HepG2 (cell line): Measurements from ENCODE around the gene EPB41L4A. TPM values are rescaled to one million over a fixed set of nuclear protein-coding genes. Genes with fewer than 3 reads are reported as not detected.

Experiments
- ADNP ChIP-seq: sonication (generic); formaldehyde crosslinking; IDR thresholded peaks from 2 replicates; pipeline ENCODE4 v1.4.0; 2020; ENCODE audit warnings: missing genetic modification reagents
- ATF7 ChIP-seq, 2 experiments: fragments of 450-650 bp in 1 of 2; sonication (generic) in 1 of 2; formaldehyde crosslinking in 1 of 2; IDR thresholded peaks; 2 replicates each; pipeline versions ENCODE4 v1.4.0 to v1.6.1; 2016 to 2020; ENCODE audit warnings: antibody characterized with exemption in 1 of 2, mild to moderate bottlenecking in 1 of 2, missing genetic modification reagents in 1 of 2
- CCAR2 ChIP-seq: fragments of 200-400 bp; formaldehyde crosslinking; optimal IDR thresholded peaks from 2 replicates; pipeline ENCODE3; 2018; ENCODE audit warnings: low read depth, mild to moderate bottlenecking, low read length, moderate library complexity
- EP300 ChIP-seq, 3 experiments: sonication (generic) in 1 of 3; formaldehyde crosslinking in 1 of 3; IDR thresholded peaks; 2 replicates each; pipeline versions ENCODE4 v1.5.1 to v1.6.1; 2011 to 2020; ENCODE audit warnings: low read depth in 2 of 3, low read length in 2 of 3, borderline replicate concordance in 1 of 3, improper control_type of control experiment in 1 of 3, mild to moderate bottlenecking in 1 of 3, missing genetic modification reagents in 1 of 3, moderate library complexity in 1 of 3
- FOXC1 ChIP-seq: sonication (generic); formaldehyde crosslinking; IDR thresholded peaks from 2 replicates; pipeline ENCODE4 v1.8.0; 2022; ENCODE audit warnings: mild to moderate bottlenecking, missing genetic modification reagents, borderline replicate concordance
- ISX ChIP-seq: sonication (generic); formaldehyde crosslinking; conservative IDR thresholded peaks from 2 replicates; pipeline ENCODE4 v1.5.0; 2020; ENCODE audit warnings: missing genetic modification reagents
- MED13 ChIP-seq: sonication (generic); formaldehyde crosslinking; IDR thresholded peaks from 2 replicates; pipeline ENCODE4 v1.5.0; 2020; ENCODE audit warnings: missing genetic modification reagents
- NR3C1 ChIP-seq: sonication (generic); formaldehyde crosslinking; IDR thresholded peaks from 2 replicates; pipeline ENCODE4 v1.4.0; 2020; ENCODE audit warnings: missing genetic modification reagents
- RBFOX2 ChIP-seq: fragments of 200-400 bp; formaldehyde crosslinking; IDR thresholded peaks from 2 replicates; pipeline ENCODE4 v1.6.1; 2017; ENCODE audit warnings: low read depth, mild to moderate bottlenecking, low read length
- TAF15 ChIP-seq: fragments of 200-400 bp; formaldehyde crosslinking; IDR thresholded peaks from one replicate; pipeline ENCODE4 v1.6.1; 2018; ENCODE audit warnings: mild to moderate bottlenecking, low read depth, low read length; ENCODE audit not compliant: poor library complexity, severe bottlenecking
- TEAD3 ChIP-seq: optimal IDR thresholded peaks from 2 replicates; pipeline ENCODE3; 2016; ENCODE audit warnings: borderline replicate concordance
- THYN1 ChIP-seq: sonication (generic); formaldehyde crosslinking; IDR thresholded peaks from 2 replicates; pipeline ENCODE4 v1.8.1; 2023; ENCODE audit warnings: low read depth, mild to moderate bottlenecking, moderate library complexity, missing genetic modification reagents, borderline replicate concordance
- ZFX ChIP-seq: sonication (generic); formaldehyde crosslinking; IDR thresholded peaks from 2 replicates; pipeline ENCODE4 v1.4.0; 2020; ENCODE audit warnings: mild to moderate bottlenecking, low read depth, missing genetic modification reagents, moderate library complexity
- ZNF34 ChIP-seq: sonication (generic); formaldehyde crosslinking; IDR thresholded peaks from 2 replicates; pipeline ENCODE4 v1.4.0; 2020; ENCODE audit warnings: mild to moderate bottlenecking, missing genetic modification reagents, borderline replicate concordance
- ZNF484 ChIP-seq: sonication (generic); formaldehyde crosslinking; IDR thresholded peaks from 2 replicates; pipeline ENCODE4 v1.5.1; 2020; ENCODE audit warnings: mild to moderate bottlenecking, low read depth, missing genetic modification reagents, borderline replicate concordance
- ZSCAN25 ChIP-seq: sonication (generic); formaldehyde crosslinking; IDR thresholded peaks from 2 replicates; pipeline ENCODE4 v1.8.0; 2022; ENCODE audit warnings: mild to moderate bottlenecking, missing genetic modification reagents
- polyA plus RNA-seq, 8 experiments: library from polyadenylated mRNA; depleted of rRNA in 3 of 8; stranded (reverse) in 7 of 8; unstranded in 1 of 8; fragments of >200 nt; fragmentation: Illumina TruSeq in 4 of 8; extraction: Trizol in 4 of 8; gene quantifications; 2 replicates each; pipeline versions ENCODE4 v1.2.1 to v1.2.3, GENCODE V29; 2011 to 2016; ENCODE audit warnings: low read depth in 4 of 8, missing spikeins in 1 of 8, mixed read lengths in 1 of 8; ENCODE audit not compliant: insufficient read depth in 1 of 8
- total RNA-seq, 5 experiments: library from RNA; depleted of rRNA; stranded (reverse); fragments of >200 nt; fragmentation: Illumina TruSeq; extraction: Trizol; gene quantifications; 2 replicates each; pipeline ENCODE4 v1.2.3, GENCODE V29; 2016; ENCODE audit warnings: low read depth in 1 of 5
- TF ChIP-seq, protein P1 (sequence below), 2 experiments: sonication (generic) in 1 of 2; formaldehyde crosslinking in 1 of 2; IDR thresholded peaks; 2 replicates each; pipeline versions ENCODE4 v1.5.1 to v1.6.1; 2011 to 2020; ENCODE audit warnings: borderline replicate concordance in 1 of 2, low read depth in 1 of 2, low read length in 1 of 2, mild to moderate bottlenecking in 1 of 2, missing genetic modification reagents in 1 of 2, moderate library complexity in 1 of 2
- TF ChIP-seq, protein P2 (sequence below), 2 experiments: sonication (generic) in 1 of 2; formaldehyde crosslinking in 1 of 2; IDR thresholded peaks; 2 replicates each; pipeline versions ENCODE4 v1.4.0 to v1.6.1; 2018 to 2020; ENCODE audit warnings: missing genetic modification reagents in 2 of 2, borderline replicate concordance in 1 of 2, low read depth in 1 of 2, mild to moderate bottlenecking in 1 of 2, missing biosample characterization in 1 of 2
- TF ChIP-seq, protein P3 (sequence below): sonication (generic); formaldehyde crosslinking; IDR thresholded peaks from 2 replicates; pipeline ENCODE4 v1.5.0; 2020; ENCODE audit warnings: mild to moderate bottlenecking, missing genetic modification reagents
- TF ChIP-seq, protein P4 (sequence below): sonication (generic); formaldehyde crosslinking; IDR thresholded peaks from 2 replicates; pipeline ENCODE4 v1.9.0; 2021; ENCODE audit warnings: missing genetic modification reagents, mild to moderate bottlenecking, borderline replicate concordance

Gene EPB41L4A
- total and polyA plus RNA-seq, 2 of the 13 experiments (the other 11 are each of a cell fraction or from before 2014, with no cell fraction given), result 0.07 TPM; not detected in 1

DNA sequence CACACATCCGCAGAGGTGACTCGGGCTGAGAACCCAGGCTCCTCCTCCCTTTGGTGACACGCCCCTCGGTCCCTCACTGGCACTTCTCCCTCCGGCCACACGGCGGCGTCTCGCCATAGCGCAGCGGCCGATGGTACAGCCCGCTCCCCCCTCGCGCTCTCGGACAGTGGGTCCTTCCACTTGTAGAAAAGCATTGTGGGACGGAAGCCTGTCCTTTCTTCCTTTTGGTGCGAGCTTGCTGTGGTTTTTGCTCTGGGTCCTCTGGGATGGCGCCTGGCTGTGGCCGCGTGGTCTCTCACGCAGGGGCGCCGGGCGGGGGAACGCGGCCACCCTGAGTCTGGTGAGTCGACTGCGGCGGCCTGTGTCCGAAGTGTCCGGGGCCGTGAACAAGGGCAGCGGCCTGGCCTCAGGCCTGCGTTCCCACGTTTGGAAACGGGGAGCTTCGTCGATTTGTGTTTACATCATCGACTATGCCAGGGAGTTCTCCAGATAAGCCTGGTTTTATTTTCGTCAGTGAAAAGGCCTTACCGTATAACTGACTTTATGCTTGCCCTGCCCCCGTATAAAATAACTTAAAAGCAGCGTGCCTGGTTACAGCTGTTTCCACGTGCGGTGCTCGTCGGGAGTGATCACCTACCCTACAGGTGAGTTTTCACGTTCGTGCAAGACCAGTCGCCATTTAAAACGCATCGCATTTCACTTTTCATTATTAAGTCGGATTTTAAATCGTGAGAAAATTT, 258.3 kb downstream of the EPB41L4A start (continued):
- TF ChIP-seq, protein P1, sequence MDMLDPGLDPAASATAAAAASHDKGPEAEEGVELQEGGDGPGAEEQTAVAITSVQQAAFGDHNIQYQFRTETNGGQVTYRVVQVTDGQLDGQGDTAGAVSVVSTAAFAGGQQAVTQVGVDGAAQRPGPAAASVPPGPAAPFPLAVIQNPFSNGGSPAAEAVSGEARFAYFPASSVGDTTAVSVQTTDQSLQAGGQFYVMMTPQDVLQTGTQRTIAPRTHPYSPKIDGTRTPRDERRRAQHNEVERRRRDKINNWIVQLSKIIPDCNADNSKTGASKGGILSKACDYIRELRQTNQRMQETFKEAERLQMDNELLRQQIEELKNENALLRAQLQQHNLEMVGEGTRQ (IDR thresholded peaks at IDR 0.05; ENCODE audit: low read depth, low read length), result no peak
- TF ChIP-seq, protein P1 (CRISPR knock-in tag; IDR thresholded peaks at IDR 0.05; ENCODE audit: borderline replicate concordance), result peak; percentile 31; the same call in 1 of the 2 replicates
- TF ChIP-seq, protein P2, sequence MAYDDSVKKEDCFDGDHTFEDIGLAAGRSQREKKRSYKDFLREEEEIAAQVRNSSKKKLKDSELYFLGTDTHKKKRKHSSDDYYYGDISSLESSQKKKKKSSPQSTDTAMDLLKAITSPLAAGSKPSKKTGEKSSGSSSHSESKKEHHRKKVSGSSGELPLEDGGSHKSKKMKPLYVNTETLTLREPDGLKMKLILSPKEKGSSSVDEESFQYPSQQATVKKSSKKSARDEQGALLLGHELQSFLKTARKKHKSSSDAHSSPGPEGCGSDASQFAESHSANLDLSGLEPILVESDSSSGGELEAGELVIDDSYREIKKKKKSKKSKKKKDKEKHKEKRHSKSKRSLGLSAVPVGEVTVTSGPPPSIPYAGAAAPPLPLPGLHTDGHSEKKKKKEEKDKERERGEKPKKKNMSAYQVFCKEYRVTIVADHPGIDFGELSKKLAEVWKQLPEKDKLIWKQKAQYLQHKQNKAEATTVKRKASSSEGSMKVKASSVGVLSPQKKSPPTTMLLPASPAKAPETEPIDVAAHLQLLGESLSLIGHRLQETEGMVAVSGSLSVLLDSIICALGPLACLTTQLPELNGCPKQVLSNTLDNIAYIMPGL (CRISPR knock-in tag; IDR thresholded peaks at IDR 0.05; ENCODE audit: borderline replicate concordance in 1 of 2, low read depth in 1 of 2), result peak; percentile 96
- TF ChIP-seq RBFOX2, result peak; percentile 100
- peak; percentile 57 to 81; a peak in 3 of 4 replicates for TF ChIP-seq EP300 (IDR thresholded peaks at IDR 0.05; ENCODE audit: low read depth in 2 of 2, low read length in 2 of 2)
- TF ChIP-seq EP300 (CRISPR knock-in tag; IDR thresholded peaks at IDR 0.05; ENCODE audit: borderline replicate concordance), result peak; percentile 78
- TF ChIP-seq MED13, result peak; percentile 80; the same call in 1 of the 2 replicates
- TF ChIP-seq, protein P3, sequence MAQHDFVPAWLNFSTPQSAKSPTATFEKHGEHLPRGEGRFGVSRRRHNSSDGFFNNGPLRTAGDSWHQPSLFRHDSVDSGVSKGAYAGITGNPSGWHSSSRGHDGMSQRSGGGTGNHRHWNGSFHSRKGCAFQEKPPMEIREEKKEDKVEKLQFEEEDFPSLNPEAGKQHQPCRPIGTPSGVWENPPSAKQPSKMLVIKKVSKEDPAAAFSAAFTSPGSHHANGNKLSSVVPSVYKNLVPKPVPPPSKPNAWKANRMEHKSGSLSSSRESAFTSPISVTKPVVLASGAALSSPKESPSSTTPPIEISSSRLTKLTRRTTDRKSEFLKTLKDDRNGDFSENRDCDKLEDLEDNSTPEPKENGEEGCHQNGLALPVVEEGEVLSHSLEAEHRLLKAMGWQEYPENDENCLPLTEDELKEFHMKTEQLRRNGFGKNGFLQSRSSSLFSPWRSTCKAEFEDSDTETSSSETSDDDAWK (CRISPR knock-in tag), result no peak
- peak; percentile 76; the same call in 1 of the 2 replicates for TF ChIP-seq ZSCAN25
- peak; percentile 91 for TF ChIP-seq ATF7 (IDR thresholded peaks at IDR 0.05)
- TF ChIP-seq ATF7 (CRISPR knock-in tag; IDR thresholded peaks at IDR 0.05), result peak; percentile 60; the same call in 1 of the 2 replicates
- peak; percentile 84 for TF ChIP-seq FOXC1 (CRISPR knock-in tag)
- TF ChIP-seq, protein P4, sequence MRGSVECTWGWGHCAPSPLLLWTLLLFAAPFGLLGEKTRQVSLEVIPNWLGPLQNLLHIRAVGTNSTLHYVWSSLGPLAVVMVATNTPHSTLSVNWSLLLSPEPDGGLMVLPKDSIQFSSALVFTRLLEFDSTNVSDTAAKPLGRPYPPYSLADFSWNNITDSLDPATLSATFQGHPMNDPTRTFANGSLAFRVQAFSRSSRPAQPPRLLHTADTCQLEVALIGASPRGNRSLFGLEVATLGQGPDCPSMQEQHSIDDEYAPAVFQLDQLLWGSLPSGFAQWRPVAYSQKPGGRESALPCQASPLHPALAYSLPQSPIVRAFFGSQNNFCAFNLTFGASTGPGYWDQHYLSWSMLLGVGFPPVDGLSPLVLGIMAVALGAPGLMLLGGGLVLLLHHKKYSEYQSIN (CRISPR knock-in tag), result no peak
- peak; percentile 90 for TF ChIP-seq TEAD3
- 0 out of 2 replicates have a peak, but pooled peaks have one; percentile 34 for TF ChIP-seq ADNP (CRISPR knock-in tag)
- peak; percentile 34; the same call in 1 of the 2 replicates for TF ChIP-seq THYN1 (CRISPR knock-in tag)
- TF ChIP-seq TAF15, result peak; percentile 51
- peak; percentile 77; the same call in 1 of the 2 replicates for TF ChIP-seq ZNF484 (CRISPR knock-in tag)
- 0 out of 2 replicates have a peak, but pooled peaks have one; percentile 26 for TF ChIP-seq ZNF34 (CRISPR knock-in tag)
- TF ChIP-seq CCAR2, result peak; percentile 89
- TF ChIP-seq ISX (CRISPR knock-in tag), result peak; percentile 80; the same call in 1 of the 2 replicates
- no peak for TF ChIP-seq NR3C1
- TF ChIP-seq ZFX (CRISPR knock-in tag), result peak; percentile 99
